Neural progenitor cell (in vitro differentiated cells): ENCODE measurements around the gene GPR152. TPM values are rescaled to one million over a fixed set of nuclear protein-coding genes. Genes with fewer than 3 reads are reported as not detected.
A peak's percentile ranks its signal among the peaks of the same experiment; 100 is the strongest.

Experiments
- DNase-seq: peaks from one replicate; pipeline ENCODE4 v3.0.0-alpha.2; 2016; ENCODE audit warnings: low spot score
- H2AFZ ChIP-seq: fragments of 200-600 bp; sonication (generic); replicated peaks from 2 replicates; pipeline ENCODE4 v1.6.1; 2016; ENCODE audit warnings: antibody characterized with exemption
- H3F3A ChIP-seq: fragments of 200-600 bp; sonication (generic); 2 replicates; pipeline ENCODE4 v1.6.1; 2016; ENCODE audit warnings: antibody characterized with exemption, low read depth
- H3K27ac ChIP-seq: fragments of 200-600 bp; sonication (generic); 2 replicates; pipeline ENCODE4 v1.5.1; 2016; ENCODE audit warnings: mild to moderate bottlenecking
- H3K27me3 ChIP-seq: fragments of 200-600 bp; sonication (generic); 2 replicates; pipeline ENCODE4 v1.6.1; 2016; ENCODE audit warnings: mild to moderate bottlenecking, moderate library complexity
- H3K36me3 ChIP-seq: fragments of 200-600 bp; sonication (generic); 2 replicates; pipeline ENCODE4 v1.5.1; 2016
- H3K4me1 ChIP-seq: fragments of 200-600 bp; sonication (generic); 2 replicates; pipeline ENCODE4 v1.6.1; 2016; ENCODE audit warnings: mixed run types
- H3K4me2 ChIP-seq: fragments of 200-600 bp; sonication (generic); 2 replicates; pipeline ENCODE4 v1.6.1; 2016
- H3K4me3 ChIP-seq: fragments of 200-600 bp; sonication (generic); 2 replicates; pipeline ENCODE4 v1.5.1; 2016
- H3K79me2 ChIP-seq: fragments of 200-600 bp; sonication (generic); 2 replicates; pipeline ENCODE4 v1.6.1; 2016; ENCODE audit warnings: low read depth
- H3K9ac ChIP-seq: fragments of 200-600 bp; sonication (generic); 2 replicates; pipeline ENCODE4 v1.6.1; 2016
- H3K9me3 ChIP-seq: fragments of 200-600 bp; sonication (generic); 2 replicates; pipeline ENCODE4 v1.5.1; 2016; ENCODE audit warnings: low read depth
- H4K20me1 ChIP-seq: fragments of 200-600 bp; sonication (generic); 2 replicates; pipeline ENCODE4 v1.6.1; 2016; ENCODE audit warnings: low read depth
- H3K27ac Mint-ChIP-seq: 3 replicates; pipeline ENCODE4 v1.8.0; 2021; ENCODE audit warnings: mixed read lengths
- H3K27me3 Mint-ChIP-seq: 2 replicates; pipeline ENCODE4 v1.8.0; 2022; ENCODE audit warnings: low read depth, mild to moderate bottlenecking, inconsistent platforms, moderate library complexity, mixed read lengths; ENCODE audit not compliant: insufficient read depth
- H3K36me3 Mint-ChIP-seq: 3 replicates; pipeline ENCODE4 v1.8.0; 2021; ENCODE audit warnings: mixed read lengths
- H3K4me1 Mint-ChIP-seq: 3 replicates; pipeline ENCODE4 v1.8.0; 2021; ENCODE audit warnings: mixed read lengths
- H3K4me3 Mint-ChIP-seq: 3 replicates; pipeline ENCODE4 v1.8.0; 2021; ENCODE audit warnings: mild to moderate bottlenecking, moderate library complexity, mixed read lengths
- H3K9me3 Mint-ChIP-seq: 3 replicates; pipeline ENCODE4 v1.8.0; 2020; ENCODE audit warnings: mixed read lengths
- EZH2 ChIP-seq: fragments of 200-600 bp; sonication (generic); IDR thresholded peaks from 2 replicates; pipeline ENCODE4 v1.6.1; 2017; ENCODE audit warnings: antibody characterized with exemption, mild to moderate bottlenecking, moderate library complexity
- EZH2phosphoT487 ChIP-seq: fragments of 200-600 bp; sonication (generic); IDR thresholded peaks from 2 replicates; pipeline ENCODE4 v1.6.1; 2017; ENCODE audit warnings: antibody characterized with exemption
- total RNA-seq: library from RNA; depleted of rRNA; stranded (reverse); fragments of >200 nt; gene quantifications from 2 replicates; pipeline ENCODE4 v1.2.3, GENCODE V29; 2015; ENCODE audit warnings: low replicate concordance
- TF ChIP-seq, protein P1 (sequence below): fragments of 200-600 bp; sonication (generic); IDR thresholded peaks from 2 replicates; pipeline ENCODE4 v1.5.1; 2017; ENCODE audit warnings: antibody characterized with exemption, mild to moderate bottlenecking

The GPR152 gene
- total RNA-seq, 1 donor from 2014 or later: not detected

DNA sequence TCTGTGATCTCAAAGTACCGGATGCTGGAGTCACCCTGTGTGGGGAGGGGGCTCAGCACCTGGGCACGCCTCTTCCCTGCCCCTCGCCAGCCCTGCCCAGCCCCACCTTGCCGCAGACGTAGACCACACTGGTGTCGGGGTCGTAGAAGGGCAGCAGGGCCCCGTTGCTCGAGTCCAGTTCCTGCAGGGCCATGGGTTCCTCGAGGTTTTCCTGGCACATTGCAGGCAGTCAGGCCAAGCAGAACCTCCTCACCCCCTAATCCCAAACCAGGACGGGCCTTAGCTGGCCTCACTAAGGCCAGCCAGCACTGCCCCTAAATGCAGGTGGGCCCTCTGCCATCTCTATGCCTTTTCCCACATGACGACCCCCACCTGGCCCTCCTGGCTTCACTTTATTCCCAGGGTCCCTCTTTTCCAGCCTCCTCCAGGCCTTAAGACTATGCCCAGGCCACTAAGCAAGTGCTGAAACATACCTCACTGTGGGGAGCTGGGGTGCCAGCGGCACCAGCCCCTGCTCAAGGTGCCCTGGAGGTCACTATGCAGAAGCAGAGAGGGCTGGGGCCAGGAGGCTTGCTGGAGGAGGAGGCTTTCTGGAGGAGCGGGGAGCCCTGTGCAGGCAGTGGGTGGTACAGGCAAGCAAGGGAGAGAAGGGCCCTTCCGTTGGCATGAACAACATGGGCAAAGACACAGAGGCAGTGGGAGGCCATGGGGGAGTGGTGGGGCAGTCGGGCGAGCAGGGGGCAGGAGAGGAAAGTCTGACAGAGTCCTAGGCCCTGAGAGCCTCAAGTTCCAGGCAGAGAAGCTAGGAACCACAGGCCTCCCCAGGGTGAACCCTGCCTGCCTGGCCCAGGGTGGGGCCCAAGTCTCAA is 12.1 kb downstream of the GPR152 start:
- peaks cover 2% of the 10 kb centered on the region for H3K27me3 Mint-ChIP-seq
- TF ChIP-seq, protein P1, sequence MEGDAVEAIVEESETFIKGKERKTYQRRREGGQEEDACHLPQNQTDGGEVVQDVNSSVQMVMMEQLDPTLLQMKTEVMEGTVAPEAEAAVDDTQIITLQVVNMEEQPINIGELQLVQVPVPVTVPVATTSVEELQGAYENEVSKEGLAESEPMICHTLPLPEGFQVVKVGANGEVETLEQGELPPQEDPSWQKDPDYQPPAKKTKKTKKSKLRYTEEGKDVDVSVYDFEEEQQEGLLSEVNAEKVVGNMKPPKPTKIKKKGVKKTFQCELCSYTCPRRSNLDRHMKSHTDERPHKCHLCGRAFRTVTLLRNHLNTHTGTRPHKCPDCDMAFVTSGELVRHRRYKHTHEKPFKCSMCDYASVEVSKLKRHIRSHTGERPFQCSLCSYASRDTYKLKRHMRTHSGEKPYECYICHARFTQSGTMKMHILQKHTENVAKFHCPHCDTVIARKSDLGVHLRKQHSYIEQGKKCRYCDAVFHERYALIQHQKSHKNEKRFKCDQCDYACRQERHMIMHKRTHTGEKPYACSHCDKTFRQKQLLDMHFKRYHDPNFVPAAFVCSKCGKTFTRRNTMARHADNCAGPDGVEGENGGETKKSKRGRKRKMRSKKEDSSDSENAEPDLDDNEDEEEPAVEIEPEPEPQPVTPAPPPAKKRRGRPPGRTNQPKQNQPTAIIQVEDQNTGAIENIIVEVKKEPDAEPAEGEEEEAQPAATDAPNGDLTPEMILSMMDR: no peak
- TF ChIP-seq EZH2 (no peak), EZH2phosphoT487 (no peak)
- Histone ChIP-seq H3K27me3 (no peaks in the 10 kb centered on the region), H2AFZ (no peak overlapping the region), H3K27ac (no peak overlapping the region), H3K4me2 (no peak overlapping the region), H3K4me3 (no peak overlapping the region), H3K9ac (no peak overlapping the region), H3K9me3 (no peaks in the 10 kb centered on the region), H3K36me3 (no peaks in the 10 kb centered on the region), H3F3A (peaks cover 19% of the 10 kb centered on the region), H3K79me2 (no peaks in the 10 kb centered on the region), H4K20me1 (no peaks in the 10 kb centered on the region), H3K4me1 (no peaks in the 10 kb centered on the region)
- peak overlapping the region; percentile 44 for H3K4me3 Mint-ChIP-seq
- no peaks in the 10 kb centered on the region for H3K9me3 Mint-ChIP-seq
- no peak overlapping the region for H3K27ac Mint-ChIP-seq
- no peak for DNase-seq
- peaks cover 12% of the 10 kb centered on the region for H3K4me1 Mint-ChIP-seq
- H3K36me3 Mint-ChIP-seq: peaks cover 8% of the 10 kb centered on the region

DNA sequence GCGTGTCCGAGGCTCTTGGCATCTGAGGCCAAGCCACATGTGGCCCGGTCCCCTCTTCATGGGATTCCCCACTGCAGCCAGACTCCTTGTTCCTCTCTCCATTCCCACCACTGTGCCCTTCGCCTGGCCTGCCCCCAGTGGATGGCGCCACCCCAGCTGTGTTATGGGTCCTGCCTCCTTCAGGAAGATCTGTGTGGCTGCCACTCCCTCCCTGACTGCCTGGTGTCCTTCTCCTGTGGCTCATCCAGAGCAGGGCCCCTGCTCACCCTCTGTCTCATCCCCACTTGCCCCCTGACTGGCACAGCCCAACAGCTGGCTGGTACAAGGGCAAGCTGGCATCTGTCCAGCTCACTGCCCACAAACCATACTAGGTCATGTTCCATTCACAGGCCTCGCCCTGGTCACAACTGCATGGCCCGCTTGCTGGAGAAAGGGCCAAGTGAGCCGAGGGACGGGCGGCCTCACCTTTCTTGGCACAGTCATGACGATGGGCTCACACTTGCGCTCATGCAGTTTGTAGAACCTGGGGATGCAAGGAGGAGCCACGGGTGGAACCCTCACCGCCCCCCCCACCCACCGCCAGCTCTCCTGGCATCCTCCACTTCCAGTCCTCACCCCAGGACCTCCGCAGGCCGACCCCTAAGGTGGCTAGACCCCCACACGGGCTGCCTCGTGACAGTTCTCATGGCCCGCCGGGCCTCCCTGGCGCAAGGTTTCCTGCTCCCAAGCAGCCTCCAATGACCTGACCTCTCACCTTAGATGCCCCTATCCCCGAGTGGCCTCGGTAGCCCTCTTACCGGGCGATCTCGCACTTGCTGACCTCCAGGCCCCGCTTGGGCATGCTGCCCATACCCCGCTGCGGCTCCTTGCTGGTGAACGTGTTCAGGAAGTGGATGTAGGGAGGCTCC is 13.0 kb downstream of the GPR152 start:
- H3K79me2 ChIP-seq: no peaks in the 10 kb centered on the region
- H3K4me3 Mint-ChIP-seq: peak overlapping the region; percentile 67
- no peaks in the 10 kb centered on the region for H3K4me1 ChIP-seq
- no peak overlapping the region for H3K27ac ChIP-seq
- H3K27me3 ChIP-seq: no peaks in the 10 kb centered on the region
- TF ChIP-seq, protein P1: peak; percentile 16
- TF ChIP-seq EZH2: no peak
- no peak overlapping the region for H3K9ac ChIP-seq
- peaks cover 8% of the 10 kb centered on the region for H3K36me3 Mint-ChIP-seq
- H3K9me3 ChIP-seq: no peaks in the 10 kb centered on the region
- H4K20me1 ChIP-seq: no peaks in the 10 kb centered on the region
- DNase-seq: no peak
- H3K4me2 ChIP-seq: no peak overlapping the region
- peaks cover 2% of the 10 kb centered on the region for H3K27me3 Mint-ChIP-seq
- H3K9me3 Mint-ChIP-seq: no peaks in the 10 kb centered on the region
- H3K27ac Mint-ChIP-seq: peak overlapping the region; percentile 85
- no peak overlapping the region for H3K4me3 ChIP-seq
- no peaks in the 10 kb centered on the region for H3K36me3 ChIP-seq
- peaks cover 19% of the 10 kb centered on the region for H3F3A ChIP-seq
- H2AFZ ChIP-seq: no peak overlapping the region
- peaks cover 6% of the 10 kb centered on the region for H3K4me1 Mint-ChIP-seq

DNA sequence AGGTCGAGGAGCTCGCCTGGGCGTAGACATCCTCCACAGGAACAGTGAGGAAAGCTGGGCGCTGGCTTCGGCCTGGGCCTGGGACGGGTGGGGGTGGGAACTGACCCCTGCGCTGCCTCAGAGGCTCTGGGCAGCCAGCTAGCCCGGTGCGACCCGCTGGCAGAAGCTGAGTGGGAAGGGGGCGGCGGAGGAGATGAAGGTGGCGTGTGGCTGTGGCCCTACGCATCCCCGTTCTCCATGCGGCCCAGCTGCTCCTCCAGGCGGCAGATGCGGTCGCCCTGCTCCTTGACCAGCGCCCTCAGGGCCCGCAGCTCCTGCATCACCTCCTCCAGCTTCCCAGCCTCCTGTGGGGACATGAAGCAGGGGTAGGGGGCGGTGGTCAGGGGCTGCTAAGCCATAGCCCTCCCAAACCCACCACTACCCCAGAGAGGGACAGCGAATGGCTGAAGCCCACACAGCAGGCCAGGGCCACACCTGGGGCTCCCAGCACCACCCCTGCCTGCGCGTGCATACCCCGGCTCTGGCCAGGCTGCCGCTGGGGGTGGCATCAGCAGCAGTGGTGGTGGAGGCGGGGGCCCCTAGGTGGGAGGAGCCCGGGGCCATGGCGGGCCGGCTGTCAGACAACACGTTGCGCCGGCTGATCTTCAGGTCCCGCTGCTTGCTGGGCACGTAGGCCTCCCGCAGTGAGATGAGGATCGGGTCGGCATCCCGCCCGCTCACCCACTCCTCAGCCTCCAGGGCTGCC is 14.2 kb downstream of the GPR152 start:
- no peak overlapping the region for H3K27ac ChIP-seq

More for the DNA sequence above, 14.2 kb downstream of the GPR152 start:
- no peak overlapping the region for H2AFZ ChIP-seq
- no peaks in the 10 kb centered on the region for H3K9me3 ChIP-seq
- H3K9ac ChIP-seq: no peak overlapping the region
- Mint-ChIP-seq H3K36me3 (peaks cover 8% of the 10 kb centered on the region), H3K27ac (no peak overlapping the region), H3K4me3 (no peak overlapping the region), H3K27me3 (peaks cover 2% of the 10 kb centered on the region), H3K4me1 (peaks cover 6% of the 10 kb centered on the region), H3K9me3 (no peaks in the 10 kb centered on the region)
- no peaks in the 10 kb centered on the region for H3K27me3 ChIP-seq
- H3K36me3 ChIP-seq: no peaks in the 10 kb centered on the region
- no peaks in the 10 kb centered on the region for H3K79me2 ChIP-seq
- no peak for DNase-seq
- H3K4me1 ChIP-seq: no peaks in the 10 kb centered on the region
- no peaks in the 10 kb centered on the region for H4K20me1 ChIP-seq
- TF ChIP-seq, protein P1: no peak
- TF ChIP-seq EZH2 (no peak), EZH2phosphoT487 (no peak)
- no peak overlapping the region for H3K4me3 ChIP-seq
- H3F3A ChIP-seq: peaks cover 7% of the 10 kb centered on the region
- no peak overlapping the region for H3K4me2 ChIP-seq
